ENCODE measurements around the gene USP47.

DNA sequence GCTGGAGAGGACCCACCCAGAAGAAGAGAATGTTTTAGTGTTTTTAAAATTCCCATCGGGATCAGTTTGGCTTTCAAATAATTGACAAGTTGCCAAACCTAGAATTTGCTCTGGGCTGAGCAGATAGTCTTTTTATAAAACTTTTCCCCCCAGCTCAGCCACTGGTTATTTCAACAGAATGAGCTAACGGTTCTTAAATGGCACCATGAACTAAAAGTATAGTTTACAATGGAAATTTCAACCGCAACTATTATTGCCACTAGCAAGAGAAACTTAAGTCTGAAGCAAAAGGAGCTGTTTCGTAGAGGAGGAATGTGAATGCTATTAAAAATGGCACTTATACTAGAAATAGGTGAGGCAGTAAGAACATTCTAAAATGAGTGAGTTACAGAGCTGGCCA lies 163.3 kb downstream of the USP47 start:
- no peak for TF ChIP-seq EZH2phosphoT487 (IDR thresholded peaks at IDR 0.05; ENCODE audit: insufficient read depth, low read depth)
- no peak for TF ChIP-seq EZH2 (IDR thresholded peaks at IDR 0.05; ENCODE audit: insufficient read depth, poor library complexity, severe bottlenecking)

All from GM23248 (cell line).